Measurements from ENCODE around the gene SPTLC2.

Gene SPTLC2

GRCh38 chr14:77649326-77649725 lies 32.9 kb upstream of the SPTLC2 start:
- H3K27ac ChIP-seq, result no peak overlapping the region
- no peak for TF ChIP-seq CTCF (conservative IDR thresholded peaks at IDR 0.05)

GRCh38 chr14:77648520-77649200 lies 32.2 kb upstream of the SPTLC2 start:
- TF ChIP-seq CTCF (conservative IDR thresholded peaks at IDR 0.05), result no peak
- no peak overlapping the region for H3K27ac ChIP-seq

GRCh38 chr14:77647853-77648252 lies 31.4 kb upstream of the SPTLC2 start:
- TF ChIP-seq CTCF (conservative IDR thresholded peaks at IDR 0.05), result no peak
- no peak overlapping the region for H3K27ac ChIP-seq

- no peak overlapping the region for H3K27ac ChIP-seq
- TF ChIP-seq CTCF (conservative IDR thresholded peaks at IDR 0.05), result no peak
These were observed 30.5 kb upstream of the SPTLC2 start for GRCh38 chr14:77646907-77647306.

- no peak for TF ChIP-seq CTCF (conservative IDR thresholded peaks at IDR 0.05)
- H3K27ac ChIP-seq, result no peak overlapping the region
These were observed 29.2 kb upstream of the SPTLC2 start for GRCh38 chr14:77645520-77646230.

GRCh38 chr14:77642407-77642806 lies 26.0 kb upstream of the SPTLC2 start:
- no peak for TF ChIP-seq CTCF (conservative IDR thresholded peaks at IDR 0.05)
- H3K27ac ChIP-seq, result no peak overlapping the region

GRCh38 chr14:77641534-77642341 lies 25.3 kb upstream of the SPTLC2 start:
- TF ChIP-seq CTCF (conservative IDR thresholded peaks at IDR 0.05), result no peak
- H3K27ac ChIP-seq, result peak overlapping the region; percentile 40; the same call in 1 of the 2 replicates

Measured in VCaP (cell line).